Smooth muscle cell (in vitro differentiated cells): Measurements from ENCODE around the gene OOSP3. TPM values are rescaled to one million over a fixed set of nuclear protein-coding genes. Genes with fewer than 3 reads are reported as not detected.

ENCODE experiments used
- DNase-seq: peaks from one replicate; lab custom pipeline; 2025; ENCODE audit not compliant: unreplicated experiment; lab: John Stamatoyannopoulos, UW
- H2AFZ ChIP-seq: fragments of 200-600 bp; sonication (generic); 2 replicates; pipeline ENCODE4 v1.6.0; 2016; ENCODE audit warnings: antibody characterized with exemption, low read depth, mild to moderate bottlenecking
- H3F3A ChIP-seq: fragments of 200-600 bp; sonication (generic); 2 replicates; pipeline ENCODE4 v1.6.0; 2017; ENCODE audit warnings: antibody characterized with exemption, low read depth
- H3K27ac ChIP-seq: fragments of 200-600 bp; sonication (generic); 2 replicates; pipeline ENCODE4 v1.5.1; 2016; ENCODE audit warnings: low read depth, mild to moderate bottlenecking
- H3K27me3 ChIP-seq: fragments of 200-600 bp; sonication (generic); 2 replicates; pipeline ENCODE4 v1.6.1; 2016; ENCODE audit warnings: low read depth, mild to moderate bottlenecking
- H3K36me3 ChIP-seq: fragments of 200-600 bp; sonication (generic); 2 replicates; pipeline ENCODE4 v1.5.1; 2016; ENCODE audit warnings: low read depth
- H3K4me1 ChIP-seq: fragments of 200-600 bp; sonication (generic); 2 replicates; pipeline ENCODE4 v1.5.1; 2016; ENCODE audit warnings: low read depth
- H3K4me2 ChIP-seq: fragments of 200-600 bp; sonication (generic); 2 replicates; pipeline ENCODE4 v1.6.0; 2016; ENCODE audit warnings: mild to moderate bottlenecking
- H3K4me3 ChIP-seq: fragments of 200-600 bp; sonication (generic); 2 replicates; pipeline ENCODE4 v1.5.1; 2016; ENCODE audit warnings: mild to moderate bottlenecking
- H3K79me2 ChIP-seq: fragments of 200-600 bp; sonication (generic); 2 replicates; pipeline ENCODE4 v1.6.0; 2016; ENCODE audit warnings: low read depth, mild to moderate bottlenecking
- H3K9ac ChIP-seq: fragments of 200-600 bp; sonication (generic); 2 replicates; pipeline ENCODE4 v1.6.0; 2016; ENCODE audit warnings: low read depth
- H3K9me3 ChIP-seq: fragments of 200-600 bp; sonication (generic); replicated peaks from 2 replicates; pipeline ENCODE4 v1.5.1; 2016; ENCODE audit warnings: low read depth
- H4K20me1 ChIP-seq: fragments of 200-600 bp; sonication (generic); 2 replicates; pipeline ENCODE4 v1.6.0; 2016; ENCODE audit warnings: low read depth
- CTCF ChIP-seq: fragments of 200-600 bp; sonication (generic); IDR thresholded peaks from 2 replicates; pipeline ENCODE4 v1.5.1; 2017; ENCODE audit warnings: borderline replicate concordance, mild to moderate bottlenecking, antibody characterized with exemption; ENCODE audit not compliant: insufficient read depth, poor library complexity, severe bottlenecking
- WGBS: methylation state at CpG from one replicate; pipeline ENCODE4 v1.1.7; 2016; ENCODE audit warnings: low lambda C conversion rate; 5-methylcytosine and 5-hydroxymethylcytosine counted together
- polyA plus RNA-seq: library from polyadenylated mRNA; unstranded; fragments of >200 nt; fragmentation: Nextera tagmentation; extraction: Ambion mirVana; gene quantifications from 2 replicates; pipeline ENCODE4 v1.2.1, GENCODE V29; 2016
- total RNA-seq: library from RNA; depleted of rRNA; stranded (reverse); fragments of >200 nt; gene quantifications from 2 replicates; pipeline ENCODE4 v1.2.3, GENCODE V29; 2014

The OOSP3 gene
- total and polyA plus RNA-seq, 2 experiments from 2014 or later: not detected

GRCh38 chr11:59938132-59938531 is 59.5 kb downstream of the OOSP3 start, which contains the start of gene OOSP1:
OOSP1 (plus strand) TSS chr11:59938432; CDS start chr11:59938455, 23 bp downstream.
- no peak within 1 kb of the TSS for H3K9ac ChIP-seq
- no peak within 1 kb of the TSS for H3K4me3 ChIP-seq
- no peak within 1 kb of the TSS for H3K27ac ChIP-seq
- H2AFZ ChIP-seq: no peak within 1 kb of the TSS
- H3K27me3 ChIP-seq: no peaks in the 10 kb centered on the region
- DNase-seq: no peak
- H3K79me2 ChIP-seq: no peaks in the 10 kb centered on the region
- H4K20me1 ChIP-seq: no peaks in the 10 kb centered on the region
- H3K4me2 ChIP-seq: no peak within 1 kb of the TSS
- H3F3A ChIP-seq: no peaks in the 10 kb centered on the region
- no peaks in the 10 kb centered on the region for H3K9me3 ChIP-seq
- H3K4me1 ChIP-seq: no peaks in the 10 kb centered on the region
- H3K36me3 ChIP-seq: no peaks in the 10 kb centered on the region
- WGBS: 71% methylated on average over 2 of the region's 2 CpGs
- TF ChIP-seq CTCF: no peak

GRCh38 chr11:59938718-59939117 is 60.1 kb downstream of the OOSP3 start:
- no peak overlapping the region for H3K9ac ChIP-seq
- no peaks in the 10 kb centered on the region for H3K4me1 ChIP-seq
- H3K9me3 ChIP-seq: no peaks in the 10 kb centered on the region
- no peak for DNase-seq
- H3K79me2 ChIP-seq: no peaks in the 10 kb centered on the region
- no peaks in the 10 kb centered on the region for H3K36me3 ChIP-seq
- no peak overlapping the region for H3K4me3 ChIP-seq
- no peaks in the 10 kb centered on the region for H3F3A ChIP-seq
- H4K20me1 ChIP-seq: no peaks in the 10 kb centered on the region
- no peaks in the 10 kb centered on the region for H3K27me3 ChIP-seq
- no peak for TF ChIP-seq CTCF
- 91% methylated on average over 3 of the region's 3 CpGs for WGBS
- H3K27ac ChIP-seq: no peak overlapping the region
- H3K4me2 ChIP-seq: no peak overlapping the region
- no peak overlapping the region for H2AFZ ChIP-seq

GRCh38 chr11:59939482-59939881 is 60.9 kb downstream of the OOSP3 start:
- no peaks in the 10 kb centered on the region for H3K27me3 ChIP-seq
- 76% methylated on average over 2 of the region's 2 CpGs for WGBS
- no peaks in the 10 kb centered on the region for H3F3A ChIP-seq

More at GRCh38 chr11:59939482-59939881, 60.9 kb downstream of the OOSP3 start:
- H3K4me2 ChIP-seq: no peak overlapping the region
- no peak overlapping the region for H2AFZ ChIP-seq
- H3K27ac ChIP-seq: no peak overlapping the region
- no peaks in the 10 kb centered on the region for H3K79me2 ChIP-seq
- no peaks in the 10 kb centered on the region for H3K36me3 ChIP-seq
- H3K4me1 ChIP-seq: no peaks in the 10 kb centered on the region
- H3K9me3 ChIP-seq: no peaks in the 10 kb centered on the region
- no peaks in the 10 kb centered on the region for H4K20me1 ChIP-seq
- H3K4me3 ChIP-seq: no peak overlapping the region
- no peak for TF ChIP-seq CTCF
- no peak for DNase-seq
- no peak overlapping the region for H3K9ac ChIP-seq
